SK-N-SH (cell line): ENCODE measurements around the gene SPON1.

ENCODE experiments used
- CHD2 ChIP-seq: fragments of 150-350 bp; IDR thresholded peaks from 2 replicates; pipeline ENCODE4 v1.6.1; 2018; ENCODE audit warnings: low read length; ENCODE audit not compliant: partially characterized antibody
- CTCF ChIP-seq: fragments of 200-600 bp; sonication (generic); IDR thresholded peaks from 2 replicates; pipeline ENCODE4 v1.6.1; 2017; ENCODE audit warnings: antibody characterized with exemption, mild to moderate bottlenecking, moderate library complexity
- EP300 ChIP-seq, 2 experiments: IDR thresholded peaks; 2 replicates each; pipeline versions ENCODE4 v1.4.0 to v1.6.1; 2012; ENCODE audit warnings: borderline replicate concordance in 1 of 2, low read depth in 1 of 2, low read length in 1 of 2
- FOSL2 ChIP-seq: IDR thresholded peaks from 2 replicates; pipeline ENCODE4 v1.4.0; 2012; ENCODE audit warnings: low read depth, mild to moderate bottlenecking, moderate library complexity, borderline replicate concordance
- GABPA ChIP-seq: IDR thresholded peaks from 2 replicates; pipeline ENCODE4 v1.4.0; 2012; ENCODE audit warnings: low read depth, mild to moderate bottlenecking
- NFIC ChIP-seq: IDR thresholded peaks from 2 replicates; pipeline ENCODE4 v1.4.0; 2012; ENCODE audit warnings: borderline replicate concordance
- SIN3A ChIP-seq: IDR thresholded peaks from 2 replicates; pipeline ENCODE4 v1.6.1; 2012; ENCODE audit warnings: low read depth, mild to moderate bottlenecking, low read length, moderate library complexity, borderline replicate concordance
- TEAD4 ChIP-seq: IDR thresholded peaks from 2 replicates; pipeline ENCODE4 v1.4.0; 2012; ENCODE audit warnings: mild to moderate bottlenecking, borderline replicate concordance; ENCODE audit not compliant: insufficient read depth
- USF2 ChIP-seq: fragments of 150-350 bp; IDR thresholded peaks from 2 replicates; pipeline ENCODE4 v1.6.1; 2017; ENCODE audit warnings: antibody characterized with exemption, low read length, low read depth, borderline replicate concordance
- YY1 ChIP-seq: IDR thresholded peaks from 2 replicates; pipeline ENCODE4 v1.4.0; 2012; ENCODE audit warnings: low read depth, mild to moderate bottlenecking

- TF ChIP-seq CTCF, result no peak
- peak; percentile 55 for TF ChIP-seq CHD2
- no peak for TF ChIP-seq TEAD4
- no peak for TF ChIP-seq USF2
- TF ChIP-seq NFIC, result no peak
- TF ChIP-seq FOSL2, result no peak
- TF ChIP-seq GABPA, result no peak
- TF ChIP-seq SIN3A, result no peak
- no peak for TF ChIP-seq YY1
- peak in 1 of 2 experiments; percentile 71; a peak in 1 of 4 replicates for TF ChIP-seq EP300 (IDR thresholded peaks at IDR 0.05; ENCODE audit: borderline replicate concordance in 1 of 2, low read depth in 1 of 2, low read length in 1 of 2)
Observed at GRCh38 chr11:14150878-14151277, 188.4 kb downstream of the SPON1 start.
